ENCODE data around the gene ASIC2. TPM values are rescaled to one million over a fixed set of nuclear protein-coding genes. Genes with fewer than 3 reads are reported as not detected.

The ASIC2 gene
- total and polyA plus RNA-seq, 12 donors: not detected

GRCh38 chr17:33273271-33273670 is 19.8 kb downstream of the ASIC2 start:
- H3K27me3 ChIP-seq: peaks cover 0 to 42% (median 17%) of the 10 kb centered on the region in 7 donors
- no peaks in the 10 kb centered on the region for H3K4me1 ChIP-seq
- no peaks in the 10 kb centered on the region for H3K9me3 ChIP-seq
- H3K4me3 ChIP-seq: no peak overlapping the region
- TF ChIP-seq, protein P1, sequence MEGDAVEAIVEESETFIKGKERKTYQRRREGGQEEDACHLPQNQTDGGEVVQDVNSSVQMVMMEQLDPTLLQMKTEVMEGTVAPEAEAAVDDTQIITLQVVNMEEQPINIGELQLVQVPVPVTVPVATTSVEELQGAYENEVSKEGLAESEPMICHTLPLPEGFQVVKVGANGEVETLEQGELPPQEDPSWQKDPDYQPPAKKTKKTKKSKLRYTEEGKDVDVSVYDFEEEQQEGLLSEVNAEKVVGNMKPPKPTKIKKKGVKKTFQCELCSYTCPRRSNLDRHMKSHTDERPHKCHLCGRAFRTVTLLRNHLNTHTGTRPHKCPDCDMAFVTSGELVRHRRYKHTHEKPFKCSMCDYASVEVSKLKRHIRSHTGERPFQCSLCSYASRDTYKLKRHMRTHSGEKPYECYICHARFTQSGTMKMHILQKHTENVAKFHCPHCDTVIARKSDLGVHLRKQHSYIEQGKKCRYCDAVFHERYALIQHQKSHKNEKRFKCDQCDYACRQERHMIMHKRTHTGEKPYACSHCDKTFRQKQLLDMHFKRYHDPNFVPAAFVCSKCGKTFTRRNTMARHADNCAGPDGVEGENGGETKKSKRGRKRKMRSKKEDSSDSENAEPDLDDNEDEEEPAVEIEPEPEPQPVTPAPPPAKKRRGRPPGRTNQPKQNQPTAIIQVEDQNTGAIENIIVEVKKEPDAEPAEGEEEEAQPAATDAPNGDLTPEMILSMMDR (IDR thresholded peaks at IDR 0.05): no peak
- no peak for DNase-seq
- ATAC-seq: no peak
- H3K27ac ChIP-seq: no peak overlapping the region
- H3K36me3 ChIP-seq: no peaks in the 10 kb centered on the region
- intact Hi-C loops (cut with DNase I): no loop called here
- 62 to 68% methylated on average over 2 of the region's 2 CpGs for WGBS, 2 donors

DNA sequence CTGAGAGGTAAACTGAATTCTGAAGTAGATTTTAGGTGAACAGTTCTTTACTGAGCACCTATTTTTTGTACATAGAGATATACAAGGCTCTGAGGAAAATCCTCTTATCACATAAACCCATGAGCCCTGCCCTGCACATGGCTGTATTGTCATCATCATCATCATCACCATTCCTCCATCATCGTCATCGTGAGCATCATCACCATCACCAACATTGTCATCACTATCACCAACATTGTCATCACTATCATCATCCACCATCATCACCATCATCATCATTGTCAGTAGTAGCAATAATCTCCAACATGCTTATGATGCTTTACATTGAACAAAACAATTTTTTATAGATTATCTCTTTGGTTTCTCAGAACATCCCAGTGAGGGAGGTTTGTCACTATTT is 20.7 kb downstream of the ASIC2 start:
- no peaks in the 10 kb centered on the region for H3K4me1 ChIP-seq
- H3K27ac ChIP-seq: no peak overlapping the region
- TF ChIP-seq, protein P1 (IDR thresholded peaks at IDR 0.05): no peak
- no peaks in the 10 kb centered on the region for H3K36me3 ChIP-seq
- DNase-seq (no peak), ATAC-seq (no peak)
- H3K27me3 ChIP-seq: peaks cover 0 to 36% (median 17%) of the 10 kb centered on the region in 7 donors
- H3K9me3 ChIP-seq: no peaks in the 10 kb centered on the region
- intact Hi-C loops (cut with DNase I): no loop called here
- 87 to 89% methylated on average over 2 of the region's 2 CpGs for WGBS, 2 donors
- H3K4me3 ChIP-seq: no peak overlapping the region

DNA sequence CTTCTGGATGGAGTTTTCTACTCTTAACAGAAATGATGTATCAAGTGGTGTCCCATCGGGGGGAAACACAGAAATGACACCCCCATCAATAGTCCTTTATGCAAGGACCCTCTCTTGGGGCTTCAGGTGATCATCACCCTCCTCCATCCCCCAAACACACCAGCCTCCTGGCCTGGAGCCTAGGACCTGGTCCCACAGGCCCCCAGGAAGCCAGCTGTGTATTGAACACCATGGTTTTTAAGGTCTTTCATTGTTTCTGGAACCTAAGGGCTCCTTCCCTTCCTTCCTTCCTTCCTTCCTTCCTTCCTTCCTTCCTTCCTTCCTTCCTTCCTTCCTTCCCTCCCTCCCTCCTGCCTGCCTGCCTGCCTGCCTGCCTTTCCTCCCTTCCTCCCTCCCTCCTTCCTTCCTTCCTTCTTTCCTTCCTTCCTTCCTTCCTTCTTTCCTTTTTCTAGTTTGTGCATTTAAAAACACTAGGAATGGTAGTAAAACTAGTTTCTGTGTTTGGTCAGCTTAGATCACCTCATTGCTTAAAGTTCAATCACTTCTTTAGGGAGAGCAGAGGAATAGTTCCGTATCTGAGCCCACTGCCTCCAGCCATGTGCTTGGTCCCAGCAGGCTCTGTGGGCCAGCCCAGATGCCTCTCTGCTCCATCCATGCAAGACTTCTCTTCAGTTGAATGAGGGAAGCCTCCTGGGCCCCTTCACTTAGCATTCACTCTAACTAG is 23.6 kb downstream of the ASIC2 start:
- TF ChIP-seq, protein P1 (IDR thresholded peaks at IDR 0.05): no peak
- intact Hi-C loops (cut with DNase I): no loop called here
- Histone ChIP-seq H3K27me3 (peaks cover 0 to 31% (median 3%) of the 10 kb centered on the region in 7 donors), H3K36me3 (no peaks in the 10 kb centered on the region), H3K4me1 (no peaks in the 10 kb centered on the region), H3K4me3 (no peak overlapping the region), H3K27ac (no peak overlapping the region), H3K9me3 (no peaks in the 10 kb centered on the region)
- 78 to 80% methylated on average over 2 of the region's 2 CpGs for WGBS, 2 donors
- ATAC-seq (no peak), DNase-seq (no peak)

GRCh38 chr17:33267851-33268548 is 25.1 kb downstream of the ASIC2 start:
- no peak for DNase-seq
- H3K36me3 ChIP-seq: no peaks in the 10 kb centered on the region
- intact Hi-C loops (cut with DNase I): no loop called here

More at GRCh38 chr17:33267851-33268548, 25.1 kb downstream of the ASIC2 start:
- Histone ChIP-seq H3K27ac (no peak overlapping the region), H3K4me1 (no peaks in the 10 kb centered on the region), H3K27me3 (peaks cover 0 to 26% (median 0%) of the 10 kb centered on the region in 7 donors), H3K4me3 (no peak overlapping the region), H3K9me3 (no peaks in the 10 kb centered on the region)
- ATAC-seq: no peak
- TF ChIP-seq, protein P1 (IDR thresholded peaks at IDR 0.05): no peak
- 73 to 93% methylated on average over 5 of the region's 5 CpGs for WGBS, 2 donors
